Heart left ventricle (tissue), 16 donors: ENCODE measurements around the gene PCED1A. TPM values are rescaled to one million over a fixed set of nuclear protein-coding genes. Genes with fewer than 3 reads are reported as not detected.
A peak's percentile ranks its signal among the peaks of the same experiment; 100 is the strongest.

Experiments used
- ATAC-seq, 4 donors: fragments of 200-7000 bp; cut with Tn5 transposase; one replicate each; pipeline ENCODE4 v1.9.1; 2020 to 2022; ENCODE audit warnings: moderate library complexity in 4 of 4, mild to moderate bottlenecking in 3 of 4, moderate number of reproducible peaks in 1 of 4
- DNase-seq, 5 donors: peaks; one replicate each; pipeline ENCODE4 v3.0.0-alpha.2; 2020
- H3K27ac ChIP-seq, 12 donors: fragments of 200-600 bp; sonication (generic) in 4 of 12; one replicate each; pipeline versions ENCODE4 v1.5.0 to v1.8.0; 2016 to 2022; ENCODE audit warnings: mild to moderate bottlenecking in 2 of 12
- H3K27me3 ChIP-seq, 9 donors: fragments of 200-600 bp; sonication (generic) in 2 of 9; one replicate each; pipeline versions ENCODE4 v1.5.1 to v1.8.0; 2016 to 2022; ENCODE audit warnings: mild to moderate bottlenecking in 3 of 9
- H3K36me3 ChIP-seq, 9 donors: fragments of 200-600 bp; sonication (generic) in 2 of 9; one replicate each; pipeline versions ENCODE4 v1.5.0 to v1.8.0; 2018 to 2022; ENCODE audit warnings: mild to moderate bottlenecking in 2 of 9
- H3K4me1 ChIP-seq, 12 donors: fragments of 200-600 bp; sonication (generic) in 4 of 12; one replicate each; pipeline versions ENCODE4 v1.5.0 to v1.8.0; 2016 to 2022; ENCODE audit warnings: mild to moderate bottlenecking in 3 of 12
- H3K4me3 ChIP-seq, 12 donors: fragments of 200-600 bp; sonication (generic) in 4 of 12; one replicate each; pipeline versions ENCODE4 v1.5.0 to v1.8.0; 2017 to 2022; ENCODE audit warnings: mild to moderate bottlenecking in 9 of 12, moderate library complexity in 4 of 12
- H3K9me3 ChIP-seq, 12 donors: fragments of 200-600 bp; sonication (generic) in 4 of 12; one replicate each; pipeline versions ENCODE4 v1.5.0 to v1.8.0; 2016 to 2022; ENCODE audit warnings: mild to moderate bottlenecking in 1 of 12
- CTCF ChIP-seq, 12 donors: fragments of 200-600 bp; sonication (generic) in 4 of 12; IDR thresholded peaks; one replicate each; pipeline versions ENCODE4 v1.5.0 to v1.8.0; 2018 to 2022; ENCODE audit warnings: antibody characterized with exemption in 12 of 12, mild to moderate bottlenecking in 5 of 12
- POLR2A ChIP-seq, 2 donors: fragments of 450-650 bp; IDR thresholded peaks; one replicate each; pipeline ENCODE4 v1.6.1; 2017; ENCODE audit warnings: antibody characterized with exemption in 2 of 2, mild to moderate bottlenecking in 2 of 2, moderate library complexity in 2 of 2
- WGBS, 4 donors: extraction: QIAGEN DNeasy Blood & Tissue Kit in 2 of 4; methylation state at CpG; one replicate each; pipeline versions ENCODE4 v1.1.5 to v1.1.7; 2013 to 2018; 5-methylcytosine and 5-hydroxymethylcytosine counted together
- intact Hi-C, 10 donors: fragments of 100-400 bp; cut with DNase I; formaldehyde crosslinking; loops; one replicate each; pipeline versions ENCODE4 v1.11.1 to v1.14.2; 2022
- polyA plus RNA-seq, 2 donors: library from polyadenylated mRNA; stranded (reverse); fragments of 200-250 nt; gene quantifications; one replicate each; pipeline ENCODE4 v1.2.3, GENCODE V29; 2013
- total RNA-seq, 9 donors: library from RNA; depleted of rRNA in 2 of 9; stranded (reverse); fragments of >200 nt in 2 of 9; fragmentation: NEBNext Ultra II Directional in 3 of 9; extraction: Animal tissue kit (Norgen Biotek cat#: 25700) in 3 of 9; gene quantifications; one replicate each; pipeline versions ENCODE4 v1.1.0 to v1.2.4, GENCODE V29; 2016 to 2023
- donor health status: ischemic (EF 13 %, LVEDD 7.1; RV severe dilation, severe dysfunction).
- donor health status: healthy with polysubstance abuse.
- donor health status: DM: no; HTN: yes; CAD: no.
- donor health status: DM: no; HTN: no; CAD: no.
- donor health status: ischemic (EF 25% LVEDD 6.9; RV normal size, moderate dysfunction).
- donor health status: ischemic (EF 25% LVEDD 5.7; RV mildly dilated, moderate dysfunction).
- donor health status: healthy.
- donor health status: DM: yes; HTN: yes; CAD: no.
- donor health status: ischemic (EF 35%, LVEDD 5.7; RV mildly dilated, moderate dysfunction).
- donor health status: nonischemic (EF 11% LVEDD 7.7; RV severe dilation, severe dysfunction).
- donor health status: DM: yes; HTN: yes; CAD: no.
- donor health status: PGD.
- donor health status: ischemic (EF 29% LVEDD 5.4; RV normal size, mild dysfunction).
- donor health status: nonischemic (EF 23%, LVEDD 6.1; RV moderate dilation, normal function).

PCED1A gene
- total and polyA plus RNA-seq, 11 donors: 5.0 to 20.7 (median 7.0) TPM

- Histone ChIP-seq H3K4me1 (peaks cover 0 to 10% (median 0%) of the 10 kb centered on the region in 12 donors), H3K4me3 (no peak overlapping the region), H3K27ac (no peak overlapping the region), H3K27me3 (no peaks in the 10 kb centered on the region), H3K9me3 (no peaks in the 10 kb centered on the region), H3K36me3 (peaks cover 0 to 74% (median 53%) of the 10 kb centered on the region in 9 donors)
- intact Hi-C loops: loop anchor here in 1 of 10 donors (10.0 kb wide), 1 partner anchor 430 kb away; no protein-coding TSS in a partner anchor
- no peak for TF ChIP-seq POLR2A (IDR thresholded peaks at IDR 0.05)
- TF ChIP-seq CTCF (IDR thresholded peaks at IDR 0.05): no peak
- ATAC-seq (no peak), DNase-seq (no peak)
- 94 to 97% (median 96%) methylated on average over 11 to 12 of the region's 12 CpGs for WGBS, 4 donors
Observed at GRCh38 chr20:2864626-2865025, 24.2 kb upstream of the PCED1A start.

- ATAC-seq: peak in 3 of 4 donors; percentile 34 to 54 (median 52)
- intact Hi-C loops: loop anchor here in 4 of 10 donors (5.0 to 10.0 kb wide), 4 partner anchors 102 to 435 kb away; partner anchors contain the start of gene EBF4 (in 1 of the 4)
- H3K27ac ChIP-seq: no peak overlapping the region
- H3K36me3 ChIP-seq: peaks cover 0 to 50% (median 35%) of the 10 kb centered on the region in 9 donors
- H3K4me1 ChIP-seq: peaks cover 0 to 14% (median 7%) of the 10 kb centered on the region in 12 donors
- no peaks in the 10 kb centered on the region for H3K27me3 ChIP-seq
- WGBS, 4 donors: 61 to 80% (median 77%) methylated on average over 3 to 4 of the region's 4 CpGs
- no peak overlapping the region for H3K4me3 ChIP-seq
- peak in 1 of 5 donors; percentile 45 for DNase-seq
- TF ChIP-seq POLR2A (IDR thresholded peaks at IDR 0.05): no peak
- TF ChIP-seq CTCF (IDR thresholded peaks at IDR 0.05): no peak
- H3K9me3 ChIP-seq: no peaks in the 10 kb centered on the region
Observed at GRCh38 chr20:2859330-2860121, 19.1 kb upstream of the PCED1A start.

- TF ChIP-seq CTCF (IDR thresholded peaks at IDR 0.05): no peak
- TF ChIP-seq POLR2A (IDR thresholded peaks at IDR 0.05): no peak
- no peaks in the 10 kb centered on the region for H3K27me3 ChIP-seq
- intact Hi-C loops: loop anchor here in 3 of 10 donors (5.0 to 10.0 kb wide), 3 partner anchors 101 to 164 kb away; partner anchors contain the start of gene EBF4 (in 1 of the 3)
- ATAC-seq (no peak), DNase-seq (no peak)
- WGBS, 4 donors: 77 to 93% (median 84%) methylated on average over 2 of the region's 2 CpGs
- H3K9me3 ChIP-seq: no peaks in the 10 kb centered on the region
- no peak overlapping the region for H3K27ac ChIP-seq
- H3K36me3 ChIP-seq: peaks cover 0 to 42% (median 28%) of the 10 kb centered on the region in 9 donors
- peaks cover 0 to 14% (median 7%) of the 10 kb centered on the region in 12 donors for H3K4me1 ChIP-seq
- H3K4me3 ChIP-seq: no peak overlapping the region
Observed at GRCh38 chr20:2858591-2858990, 18.1 kb upstream of the PCED1A start.

- H3K9me3 ChIP-seq: no peaks in the 10 kb centered on the region
- no peak overlapping the region for H3K4me3 ChIP-seq
- 91 to 92% (median 91%) methylated on average over 10 of the region's 10 CpGs for WGBS, 4 donors
- intact Hi-C loops: loop anchor here in 5 of 10 donors (5.0 to 10.0 kb wide), 3 partner anchors 94 to 156 kb away; partner anchors contain the start of gene EBF4 (in 1 of the 5)
- DNase-seq (no peak), ATAC-seq (no peak)
- no peak overlapping the region for H3K27ac ChIP-seq
- H3K27me3 ChIP-seq: no peaks in the 10 kb centered on the region
- TF ChIP-seq POLR2A (IDR thresholded peaks at IDR 0.05): no peak
- no peak for TF ChIP-seq CTCF (IDR thresholded peaks at IDR 0.05)
- H3K4me1 ChIP-seq: peaks cover 0 to 13% (median 6%) of the 10 kb centered on the region in 12 donors
- H3K36me3 ChIP-seq: peaks cover 0 to 5% (median 0%) of the 10 kb centered on the region in 9 donors
Observed at GRCh38 chr20:2851086-2851485, 10.6 kb upstream of the PCED1A start.
